CD8-positive, alpha-beta memory T cell (primary cell): ENCODE measurements around the gene SCRN3. TPM values are rescaled to one million over a fixed set of nuclear protein-coding genes. Genes with fewer than 3 reads are reported as not detected.
"Not testable (repeated sequence)": the region's sequence is repeated elsewhere in the genome, so short reads cannot be mapped to it uniquely, and the experiment has no call there.

Source experiments
- CTCF ChIA-PET: fragments of 350-600 bp; sonication (Branson Sonifier 250); formaldehyde crosslinking; loops from one replicate; lab custom pipeline; 2021; ENCODE audit warnings: antibody characterized with exemption; lab: Charles Lee
- POLR2A ChIA-PET: fragments of 350-600 bp; sonication (Branson Sonifier 250); formaldehyde crosslinking; loops from one replicate; lab custom pipeline; 2021; ENCODE audit warnings: antibody characterized with exemption; lab: Charles Lee
- DNase-seq, 5 donors: peaks; one replicate each; pipeline versions ENCODE4 v3.0.0 to v3.0.0-alpha.2; 2020 to 2022; ENCODE audit warnings: mixed read lengths in 1 of 5
- H3K27ac ChIP-seq: one replicate; pipeline ENCODE4 v1.7.0; 2013; ENCODE audit warnings: low read depth, mild to moderate bottlenecking, low read length, moderate library complexity
- H3K27me3 ChIP-seq: 2 replicates; pipeline ENCODE4 v1.7.0; 2013; ENCODE audit warnings: low read length, mild to moderate bottlenecking; ENCODE audit not compliant: insufficient read depth, poor library complexity, severe bottlenecking
- H3K36me3 ChIP-seq: 2 replicates; pipeline ENCODE4 v1.7.0; 2013; ENCODE audit warnings: mild to moderate bottlenecking, low read length, moderate library complexity; ENCODE audit not compliant: insufficient read depth
- H3K4me1 ChIP-seq: 2 replicates; pipeline ENCODE4 v1.7.0; 2013; ENCODE audit warnings: mild to moderate bottlenecking, low read length, moderate library complexity; ENCODE audit not compliant: insufficient read depth
- H3K4me3 ChIP-seq: 2 replicates; pipeline ENCODE4 v1.7.0; 2013; ENCODE audit warnings: mild to moderate bottlenecking, low read length
- H3K9me3 ChIP-seq: 2 replicates; pipeline ENCODE4 v1.7.0; 2013; ENCODE audit warnings: mild to moderate bottlenecking, low read length
- H3K27ac Mint-ChIP-seq, 8 donors: one replicate each; pipeline ENCODE4 v1.8.0; 2020 to 2021; ENCODE audit warnings: mixed read lengths in 8 of 8, mild to moderate bottlenecking in 6 of 8, inconsistent platforms in 3 of 8, moderate library complexity in 3 of 8
- H3K27me3 Mint-ChIP-seq, 2 donors: one replicate each; pipeline ENCODE4 v1.8.0; 2020 to 2021; ENCODE audit warnings: mixed read lengths in 2 of 2, mild to moderate bottlenecking in 1 of 2, moderate library complexity in 1 of 2
- H3K36me3 Mint-ChIP-seq, 3 donors: one replicate each; pipeline ENCODE4 v1.8.0; 2020 to 2021; ENCODE audit warnings: mixed read lengths in 3 of 3, inconsistent platforms in 1 of 3, mild to moderate bottlenecking in 1 of 3
- H3K4me1 Mint-ChIP-seq, 3 donors: one replicate each; pipeline ENCODE4 v1.8.0; 2020 to 2021; ENCODE audit warnings: mixed read lengths in 3 of 3, inconsistent platforms in 1 of 3, mild to moderate bottlenecking in 1 of 3
- H3K4me3 Mint-ChIP-seq, 7 donors: one replicate each; pipeline ENCODE4 v1.8.0; 2020 to 2021; ENCODE audit warnings: mixed read lengths in 7 of 7, mild to moderate bottlenecking in 6 of 7, moderate library complexity in 4 of 7, inconsistent platforms in 2 of 7
- H3K9me3 Mint-ChIP-seq, 5 donors: one replicate each; pipeline ENCODE4 v1.8.0; 2020 to 2022; ENCODE audit warnings: mixed read lengths in 5 of 5, mild to moderate bottlenecking in 3 of 5, moderate library complexity in 2 of 5, inconsistent platforms in 1 of 5
- polyA plus RNA-seq: library from polyadenylated mRNA; unstranded; fragments of 300-500 nt; fragmentation: Illumina TruSeq; gene quantifications from one replicate; pipeline ENCODE4 v1.2.3, GENCODE V29; 2021
- total RNA-seq, 2 experiments: library from RNA; stranded (reverse); gene quantifications; one replicate each; pipeline ENCODE4 v1.2.3, GENCODE V29; 2021

The SCRN3 gene
- total and polyA plus RNA-seq, 3 experiments from 2014 or later = 10.2 to 16.0 (median 15.8) TPM

- Histone ChIP-seq H3K27ac (no peak overlapping the region), H3K4me1 (peaks cover 16% of the 10 kb centered on the region), H3K9me3 (no peaks in the 10 kb centered on the region), H3K27me3 (no peaks in the 10 kb centered on the region), H3K36me3 (peaks cover 25% of the 10 kb centered on the region), H3K4me3 (no peak overlapping the region)
- Mint-ChIP-seq H3K27me3 (no peaks in the 10 kb centered on the region), H3K9me3 (no peaks in the 10 kb centered on the region), H3K4me3 (no peak overlapping the region), H3K36me3 (peaks cover 4 to 78% (median 25%) of the 10 kb centered on the region in 3 donors), H3K27ac (peak overlapping the region in 1 of 8 donors; percentile 1), H3K4me1 (peaks cover 53 to 87% (median 60%) of the 10 kb centered on the region in 3 donors)
- POLR2A ChIA-PET = no interaction called here
- CTCF ChIA-PET = no interaction called here
- DNase-seq = no peak
Observed at GRCh38 chr2:174389542-174389941, 6.0 kb upstream of the SCRN3 start.

GRCh38 chr2:174390303-174390702 is 5.2 kb upstream of the SCRN3 start:
- H3K4me1 ChIP-seq = peaks cover 20% of the 10 kb centered on the region
- CTCF ChIA-PET, H3K9me3 ChIP-seq, POLR2A ChIA-PET, H3K27me3 Mint-ChIP-seq, H3K4me3 ChIP-seq, DNase-seq, H3K9me3 Mint-ChIP-seq, H3K27ac ChIP-seq, H3K27me3 ChIP-seq: not testable (repeated sequence)
- peaks cover 57 to 89% (median 65%) of the 10 kb centered on the region in 3 donors for H3K4me1 Mint-ChIP-seq
- peaks cover 25% of the 10 kb centered on the region for H3K36me3 ChIP-seq
- H3K4me3 Mint-ChIP-seq = peak overlapping the region in 1 of 7 donors; percentile 45
- peak overlapping the region in 1 of 8 donors; percentile 5 for H3K27ac Mint-ChIP-seq
- peaks cover 4 to 79% (median 24%) of the 10 kb centered on the region in 3 donors for H3K36me3 Mint-ChIP-seq

DNA sequence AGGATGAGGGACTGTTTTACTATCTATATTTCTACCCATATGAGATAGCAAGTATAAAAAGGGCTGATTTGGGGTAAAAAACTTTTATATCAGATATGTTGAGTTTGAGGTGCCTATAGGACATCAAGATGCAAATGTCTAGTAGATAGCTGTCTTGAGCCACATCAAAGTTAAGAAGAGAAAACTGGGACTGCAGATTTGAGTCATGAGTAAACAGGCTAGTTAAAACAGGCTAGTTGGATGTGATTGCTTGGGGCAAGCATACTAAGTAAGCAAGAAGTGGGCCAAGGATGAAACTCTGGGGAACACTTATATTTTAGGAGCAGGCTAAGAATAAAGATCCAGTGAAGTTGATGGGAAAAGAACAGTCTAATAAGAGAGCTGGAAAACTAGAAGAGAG is 2.8 kb upstream of the SCRN3 start:
- POLR2A ChIA-PET = interaction anchor here (0.5 kb wide), 1 partner anchor 394 kb away, joined by 4 read pairs; no protein-coding TSS in a partner anchor
- Histone ChIP-seq H3K27ac (no peak overlapping the region), H3K4me1 (peaks cover 26% of the 10 kb centered on the region), H3K36me3 (peaks cover 12% of the 10 kb centered on the region), H3K27me3 (no peaks in the 10 kb centered on the region), H3K4me3 (no peak overlapping the region), H3K9me3 (no peaks in the 10 kb centered on the region)
- no peaks in the 10 kb centered on the region for H3K9me3 Mint-ChIP-seq
- peaks cover 58 to 91% (median 80%) of the 10 kb centered on the region in 3 donors for H3K4me1 Mint-ChIP-seq
- H3K36me3 Mint-ChIP-seq = peaks cover 4 to 63% (median 15%) of the 10 kb centered on the region in 3 donors
- peak overlapping the region in 6 of 8 donors; percentile 21 to 86 (median 52) for H3K27ac Mint-ChIP-seq
- no peaks in the 10 kb centered on the region for H3K27me3 Mint-ChIP-seq
- DNase-seq = no peak
- H3K4me3 Mint-ChIP-seq = peak overlapping the region; percentile 6 to 79 (median 43)
- CTCF ChIA-PET = interaction anchor here (0.9 kb wide), 1 partner anchor 24 kb away, joined by 5 read pairs; no protein-coding TSS in a partner anchor

GRCh38 chr2:174395969-174396630 is 570 bp downstream of the SCRN3 start:
- Histone ChIP-seq H3K27ac (peak overlapping the region; percentile 97), H3K4me1 (peaks cover 26% of the 10 kb centered on the region), H3K9me3 (no peaks in the 10 kb centered on the region), H3K27me3 (no peaks in the 10 kb centered on the region), H3K36me3 (peaks cover 9% of the 10 kb centered on the region), H3K4me3 (peak overlapping the region; percentile 98)
- Mint-ChIP-seq H3K4me3 (peak overlapping the region; percentile 96 to 100 (median 99)), H3K9me3 (no peaks in the 10 kb centered on the region), H3K4me1 (peaks cover 45 to 70% (median 69%) of the 10 kb centered on the region in 3 donors), H3K36me3 (peaks cover 0 to 46% (median 9%) of the 10 kb centered on the region in 3 donors), H3K27ac (peak overlapping the region; percentile 97 to 100 (median 100)), H3K27me3 (no peaks in the 10 kb centered on the region)
- DNase-seq = no peak
- POLR2A ChIA-PET = no interaction called here
- CTCF ChIA-PET = interaction anchor here (1.0 to 1.4 kb wide), 3 partner anchors 14 to 147 kb away, joined by 3 read pairs; partner anchors contain the start of gene OLA1

- ChIA-PET CTCF (no interaction called here), POLR2A (no interaction called here)
- Mint-ChIP-seq H3K4me3 (peak overlapping the region in 1 of 7 donors; percentile 63), H3K27ac (peak overlapping the region in 1 of 8 donors; percentile 97), H3K9me3 (no peaks in the 10 kb centered on the region), H3K4me1 (peaks cover 33 to 55% (median 53%) of the 10 kb centered on the region in 3 donors), H3K27me3 (no peaks in the 10 kb centered on the region), H3K36me3 (peaks cover 7 to 47% (median 8%) of the 10 kb centered on the region in 3 donors)
- DNase-seq = no peak
- Histone ChIP-seq H3K36me3 (peaks cover 5% of the 10 kb centered on the region), H3K4me3 (no peak overlapping the region), H3K27me3 (no peaks in the 10 kb centered on the region), H3K27ac (no peak overlapping the region), H3K4me1 (peaks cover 25% of the 10 kb centered on the region), H3K9me3 (no peaks in the 10 kb centered on the region)
Observed at GRCh38 chr2:174397773-174398172, 2.2 kb downstream of the SCRN3 start.

- H3K4me3 Mint-ChIP-seq = no peak overlapping the region
- no peak overlapping the region for H3K27ac ChIP-seq
- CTCF ChIA-PET = no interaction called here
- peaks cover 24 to 42% (median 41%) of the 10 kb centered on the region in 3 donors for H3K4me1 Mint-ChIP-seq
- no peak overlapping the region for H3K4me3 ChIP-seq
- H3K9me3 Mint-ChIP-seq = peaks cover 0 to 3% (median 0%) of the 10 kb centered on the region in 5 donors
- no peaks in the 10 kb centered on the region for H3K27me3 Mint-ChIP-seq
- no peak for DNase-seq
- H3K27me3 ChIP-seq = no peaks in the 10 kb centered on the region
- H3K36me3 ChIP-seq = no peaks in the 10 kb centered on the region
- POLR2A ChIA-PET = no interaction called here
- H3K27ac Mint-ChIP-seq = no peak overlapping the region
- peaks cover 14 to 51% (median 15%) of the 10 kb centered on the region in 3 donors for H3K36me3 Mint-ChIP-seq
- peaks cover 14% of the 10 kb centered on the region for H3K4me1 ChIP-seq
- H3K9me3 ChIP-seq = no peaks in the 10 kb centered on the region
Observed at GRCh38 chr2:174399171-174399570, 3.6 kb downstream of the SCRN3 start.

GRCh38 chr2:174400853-174401252 is 5.3 kb downstream of the SCRN3 start:
- H3K27ac Mint-ChIP-seq = no peak overlapping the region
- ChIA-PET POLR2A (no interaction called here), CTCF (no interaction called here)
- H3K27me3 ChIP-seq = no peaks in the 10 kb centered on the region
- H3K27me3 Mint-ChIP-seq = no peaks in the 10 kb centered on the region
- no peak overlapping the region for H3K27ac ChIP-seq
- peaks cover 0 to 3% (median 0%) of the 10 kb centered on the region in 5 donors for H3K9me3 Mint-ChIP-seq
- no peak for DNase-seq
- H3K4me3 Mint-ChIP-seq = peak overlapping the region in 1 of 7 donors; percentile 30
- H3K4me3 ChIP-seq = no peak overlapping the region
- no peaks in the 10 kb centered on the region for H3K36me3 ChIP-seq
- H3K4me1 ChIP-seq = peaks cover 6% of the 10 kb centered on the region
- peaks cover 12 to 28% (median 26%) of the 10 kb centered on the region in 3 donors for H3K4me1 Mint-ChIP-seq
- peaks cover 14 to 37% (median 15%) of the 10 kb centered on the region in 3 donors for H3K36me3 Mint-ChIP-seq
- no peaks in the 10 kb centered on the region for H3K9me3 ChIP-seq

DNA sequence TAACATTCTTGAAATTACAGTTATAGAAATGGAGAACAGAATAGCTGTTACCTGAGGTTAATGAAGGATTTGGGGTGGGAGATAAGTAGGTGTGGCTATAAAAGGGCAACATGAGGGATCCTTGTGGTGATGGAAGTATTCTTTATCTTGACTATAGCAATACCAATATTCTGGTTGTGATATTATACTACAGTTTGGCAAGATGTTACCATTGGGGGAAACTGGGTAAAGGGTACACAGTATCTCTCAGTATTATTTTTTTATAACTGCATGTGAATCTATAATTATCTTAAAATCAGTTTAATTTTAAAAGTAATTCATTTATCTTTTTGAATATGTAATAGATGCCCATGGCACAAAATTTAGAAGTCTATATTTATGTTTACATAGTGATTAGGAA is 8.1 kb downstream of the SCRN3 start:
- Mint-ChIP-seq H3K27me3 (no peaks in the 10 kb centered on the region), H3K9me3 (peaks cover 0 to 3% (median 0%) of the 10 kb centered on the region in 5 donors), H3K27ac (no peak overlapping the region), H3K36me3 (peaks cover 14 to 34% (median 15%) of the 10 kb centered on the region in 3 donors), H3K4me1 (peaks cover 2 to 6% (median 5%) of the 10 kb centered on the region in 3 donors), H3K4me3 (no peak overlapping the region)
- POLR2A ChIA-PET = no interaction called here
- CTCF ChIA-PET = no interaction called here
- Histone ChIP-seq H3K27ac (no peak overlapping the region), H3K4me1 (no peaks in the 10 kb centered on the region), H3K9me3 (no peaks in the 10 kb centered on the region), H3K4me3 (no peak overlapping the region), H3K27me3 (no peaks in the 10 kb centered on the region), H3K36me3 (no peaks in the 10 kb centered on the region)
- no peak for DNase-seq
